ENCODE results near the gene MB.
A peak's percentile ranks its signal among the peaks of the same experiment; 100 is the strongest.
"Not testable (repeated sequence)": the region's sequence is repeated elsewhere in the genome, so short reads cannot be mapped to it uniquely, and the experiment has no call there.

MB gene

GRCh38 chr22:35637254-35637653, 20.1 kb upstream of the MB start:
- DNase-seq (ENCODE audit: low spot score) = no peak

GRCh38 chr22:35634943-35635540, 17.9 kb upstream of the MB start:
- DNase-seq (ENCODE audit: low spot score) = no peak

- DNase-seq (ENCODE audit: low spot score) = no peak
Measured at GRCh38 chr22:35634015-35634414, 16.9 kb upstream of the MB start.

GRCh38 chr22:35633520-35633919, 16.4 kb upstream of the MB start:
- no peak for DNase-seq (ENCODE audit: low spot score)

GRCh38 chr22:35632935-35633334, 15.8 kb upstream of the MB start:
- DNase-seq (ENCODE audit: low spot score) = no peak

GRCh38 chr22:35631597-35631996, 14.5 kb upstream of the MB start:
- DNase-seq (ENCODE audit: low spot score) = peak; percentile 28

- no peak for DNase-seq (ENCODE audit: low spot score)
Measured at GRCh38 chr22:35630891-35631290, 13.8 kb upstream of the MB start.

GRCh38 chr22:35630387-35630793, 13.3 kb upstream of the MB start:
- DNase-seq (ENCODE audit: low spot score) = peak; percentile 29

- DNase-seq (ENCODE audit: low spot score) = peak; percentile 66
Measured at GRCh38 chr22:35629406-35630216, 12.5 kb upstream of the MB start.

GRCh38 chr22:35628732-35629131, 11.6 kb upstream of the MB start:
- no peak for DNase-seq (ENCODE audit: low spot score)

GRCh38 chr22:35627267-35628041, 10.3 kb upstream of the MB start:
- peak; percentile 87 for DNase-seq (ENCODE audit: low spot score)

GRCh38 chr22:35625763-35626432, 8.8 kb upstream of the MB start:
- no peak for DNase-seq (ENCODE audit: low spot score)

- no peak for DNase-seq (ENCODE audit: low spot score)
Measured at GRCh38 chr22:35624547-35624946, 7.4 kb upstream of the MB start.

GRCh38 chr22:35623885-35624284, 6.8 kb upstream of the MB start:
- DNase-seq (ENCODE audit: low spot score) = not testable (repeated sequence)

GRCh38 chr22:35622191-35622913, 5.2 kb upstream of the MB start:
- no peak for DNase-seq (ENCODE audit: low spot score)

- DNase-seq (ENCODE audit: low spot score) = no peak
Measured at GRCh38 chr22:35621451-35621850, 4.3 kb upstream of the MB start.

- DNase-seq (ENCODE audit: low spot score) = no peak
Measured at GRCh38 chr22:35620624-35621251, 3.6 kb upstream of the MB start.

- DNase-seq (ENCODE audit: low spot score) = no peak
Measured at GRCh38 chr22:35619336-35620094, 2.4 kb upstream of the MB start.

GRCh38 chr22:35618427-35619223, 1.5 kb upstream of the MB start:
- DNase-seq (ENCODE audit: low spot score) = no peak

- no peak for DNase-seq (ENCODE audit: low spot score)
Measured at GRCh38 chr22:35616043-35616442, 1.1 kb downstream of the MB start.

Data from COLO829 (cell line).